DOHH2 (cell line): ENCODE data around the gene UBE2Q1.

ENCODE experiments used
- CTCF ChIP-seq: fragments of 200-600 bp; sonication (generic); IDR thresholded peaks from one replicate; pipeline ENCODE4 v1.5.1; 2014; ENCODE audit warnings: antibody characterized with exemption, mild to moderate bottlenecking, low read depth, low read length; ENCODE audit not compliant: poor library complexity, severe bottlenecking
- EZH2phosphoT487 ChIP-seq: fragments of 200-600 bp; sonication (generic); IDR thresholded peaks from 2 replicates; pipeline ENCODE4 v1.6.1; 2017; ENCODE audit warnings: borderline replicate concordance, mild to moderate bottlenecking, antibody characterized with exemption, low read length, moderate library complexity, mixed read lengths

GRCh38 chr1:154581766-154582165, 23.3 kb upstream of the UBE2Q1 start:
- TF ChIP-seq CTCF (no peak), EZH2phosphoT487 (no peak)
